A549 treated with RU486 at 1 μM for 4 hours (cell line): ENCODE results near the gene PPBP. TPM values are rescaled to one million over a fixed set of nuclear protein-coding genes. Genes with fewer than 3 reads are reported as not detected.

ENCODE experiments used
- total RNA-seq: library from RNA; stranded (reverse); fragments of 200-300 nt; extraction: Qiagen RNA extraction; gene quantifications from 5 replicates; pipeline ENCODE4 v1.2.3, GENCODE V29; 2022; ENCODE audit warnings: low read depth

PPBP gene
- 0.20 to 0.21 TPM in 2 of 5 replicates, not detected in the others for total RNA-seq

GRCh38 chr4:73988061-73988460 is at the start of gene PPBP:
PPBP (minus strand) TSS chr4:73988190; CDS start chr4:73988103, 87 bp downstream.

GRCh38 chr4:73998040-73999011 is 10.3 kb upstream of the PPBP start, which contains the start of gene CXCL5:
CXCL5 (minus strand) TSS chr4:73998677; CDS start chr4:73998581, 96 bp downstream.

Other genes starting within 250 kb of the PPBP start
- 8.0 to 17.8 TPM (median 13.6 TPM) in 5 replicates for gene CXCL8, start 247.6 kb downstream of the PPBP start, total RNA-seq
- not detected in 5 replicates for gene CXCL6, start 151.5 kb downstream of the PPBP start, total RNA-seq
- not detected in 5 replicates for gene PF4V1, start 134.9 kb downstream of the PPBP start, total RNA-seq
- gene CXCL1, start 118.8 kb downstream of the PPBP start, total RNA-seq: 10.8 to 15.6 TPM (median 11.7 TPM) in 5 replicates
- 0.39 to 1.3 TPM (median 0.55 TPM) in 5 replicates for gene PF4, start 6.2 kb downstream of the PPBP start, total RNA-seq
- 28.2 to 55.2 TPM (median 49.5 TPM) in 5 replicates for gene CXCL5, start 10.5 kb upstream of the PPBP start, total RNA-seq
- 5.6 to 7.7 TPM (median 6.2 TPM) in 5 replicates for gene CXCL3, start 50.5 kb upstream of the PPBP start, total RNA-seq
- 14.9 to 21.5 TPM (median 16.6 TPM) in 5 replicates for gene CXCL2, start 111.0 kb upstream of the PPBP start, total RNA-seq
- gene MTHFD2L, start 169.9 kb upstream of the PPBP start, total RNA-seq: 6.5 to 10.6 TPM (median 9.3 TPM) in 5 replicates